Subcutaneous abdominal adipose tissue (tissue), 5 donors: ENCODE results near the gene C12orf57.

Experiments
- H3K27ac ChIP-seq: one replicate; pipeline ENCODE4 v1.7.0; 2013; ENCODE audit warnings: low read depth, mild to moderate bottlenecking, inconsistent platforms, low read length, moderate library complexity
- H3K27me3 ChIP-seq, 5 donors: one replicate each; pipeline ENCODE4 v1.7.0; 2013; ENCODE audit warnings: low read length in 5 of 5, inconsistent platforms in 1 of 5; ENCODE audit not compliant: control insufficient read depth in 5 of 5, insufficient read depth in 4 of 5
- H3K36me3 ChIP-seq, 5 donors: one replicate each; pipeline ENCODE4 v1.7.0; 2013; ENCODE audit warnings: low read length in 5 of 5; ENCODE audit not compliant: control insufficient read depth in 5 of 5, insufficient read depth in 5 of 5
- H3K4me1 ChIP-seq, 5 donors: one replicate each; pipeline ENCODE4 v1.7.0; 2013; ENCODE audit warnings: low read length in 5 of 5, mild to moderate bottlenecking in 3 of 5, moderate library complexity in 1 of 5; ENCODE audit not compliant: control insufficient read depth in 5 of 5, insufficient read depth in 5 of 5
- H3K4me3 ChIP-seq, 5 donors: one replicate each; pipeline ENCODE4 v1.7.0; 2013; ENCODE audit warnings: low read length in 5 of 5, low read depth in 1 of 5
- H3K9ac ChIP-seq, 5 donors: one replicate each; pipeline ENCODE4 v1.7.0; 2013; ENCODE audit warnings: low read length in 5 of 5, mild to moderate bottlenecking in 4 of 5, moderate library complexity in 3 of 5
- H3K9me3 ChIP-seq, 5 donors: one replicate each; pipeline ENCODE4 v1.7.0; 2013; ENCODE audit warnings: low read length in 5 of 5; ENCODE audit not compliant: control insufficient read depth in 5 of 5
- donor health status: healthy.
- donor health status: healthy.
- donor health status: healthy.
- donor health status: healthy.
- donor health status: healthy.

C12orf57 gene

GRCh38 chr12:6943722-6944380 lies at the start of gene C12orf57, which contains the start of gene RNU7-1:
TSS of gene C12orf57 (plus strand) at chr12:6944022. CDS start at chr12:6944122, 100 bp downstream.
TSS of gene RNU7-1 (plus strand) at chr12:6943816.
- Histone ChIP-seq H3K4me1 (peaks cover 10 to 58% (median 43%) of the 10 kb centered on the region in 5 donors), H3K27me3 (no peaks in the 10 kb centered on the region), H3K4me3 (peak within 1 kb of the TSS; percentile 68 to 91 (median 77)), H3K36me3 (peaks cover 0 to 40% (median 27%) of the 10 kb centered on the region in 5 donors), H3K27ac (peak within 1 kb of the TSS; percentile 94), H3K9ac (peak within 1 kb of the TSS; percentile 79 to 87 (median 84)), H3K9me3 (no peaks in the 10 kb centered on the region)

- no peaks in the 10 kb centered on the region for H3K36me3 ChIP-seq
- no peaks in the 10 kb centered on the region for H3K27me3 ChIP-seq
- peaks cover 0 to 13% (median 11%) of the 10 kb centered on the region in 5 donors for H3K4me1 ChIP-seq
- no peak overlapping the region for H3K27ac ChIP-seq
- H3K9ac ChIP-seq, result no peak overlapping the region
- no peaks in the 10 kb centered on the region for H3K9me3 ChIP-seq
- no peak overlapping the region for H3K4me3 ChIP-seq
Observed at GRCh38 chr12:6894321-6894720, 49.5 kb upstream of the C12orf57 start.

GRCh38 chr12:6896846-6897435 lies 46.9 kb upstream of the C12orf57 start:
- no peaks in the 10 kb centered on the region for H3K27me3 ChIP-seq
- peaks cover 0 to 8% (median under 1%) of the 10 kb centered on the region in 5 donors for H3K4me1 ChIP-seq
- H3K9ac ChIP-seq, result no peak overlapping the region
- H3K9me3 ChIP-seq, result no peaks in the 10 kb centered on the region
- no peak overlapping the region for H3K27ac ChIP-seq
- no peaks in the 10 kb centered on the region for H3K36me3 ChIP-seq
- no peak overlapping the region for H3K4me3 ChIP-seq

- Histone ChIP-seq H3K27me3 (no peaks in the 10 kb centered on the region), H3K9ac (no peak overlapping the region), H3K9me3 (no peaks in the 10 kb centered on the region), H3K4me1 (peaks cover 0 to 12% (median 7%) of the 10 kb centered on the region in 5 donors), H3K4me3 (no peak overlapping the region), H3K27ac (no peak overlapping the region), H3K36me3 (no peaks in the 10 kb centered on the region)
Observed at GRCh38 chr12:6899427-6899826, 44.4 kb upstream of the C12orf57 start.

GRCh38 chr12:6899837-6900519 lies 43.8 kb upstream of the C12orf57 start:
- Histone ChIP-seq H3K27me3 (no peaks in the 10 kb centered on the region), H3K27ac (no peak overlapping the region), H3K4me1 (peaks cover 0 to 16% (median 11%) of the 10 kb centered on the region in 5 donors), H3K9me3 (no peaks in the 10 kb centered on the region), H3K4me3 (no peak overlapping the region), H3K9ac (no peak overlapping the region), H3K36me3 (no peaks in the 10 kb centered on the region)

- Histone ChIP-seq H3K36me3 (peaks cover 0 to 13% (median 0%) of the 10 kb centered on the region in 5 donors), H3K9me3 (no peaks in the 10 kb centered on the region), H3K27ac (no peak overlapping the region), H3K4me3 (no peak overlapping the region), H3K4me1 (peaks cover 0 to 23% (median 15%) of the 10 kb centered on the region in 5 donors), H3K9ac (no peak overlapping the region), H3K27me3 (no peaks in the 10 kb centered on the region)
Observed at GRCh38 chr12:6902448-6902847, 41.4 kb upstream of the C12orf57 start.

GRCh38 chr12:6903722-6904121 lies 40.1 kb upstream of the C12orf57 start:
- peaks cover 0 to 19% (median 0%) of the 10 kb centered on the region in 5 donors for H3K36me3 ChIP-seq
- H3K27ac ChIP-seq, result no peak overlapping the region
- H3K27me3 ChIP-seq, result no peaks in the 10 kb centered on the region
- peaks cover 0 to 23% (median 15%) of the 10 kb centered on the region in 5 donors for H3K4me1 ChIP-seq
- no peaks in the 10 kb centered on the region for H3K9me3 ChIP-seq
- no peak overlapping the region for H3K4me3 ChIP-seq
- H3K9ac ChIP-seq, result no peak overlapping the region

- Histone ChIP-seq H3K4me1 (peaks cover 0 to 21% (median 15%) of the 10 kb centered on the region in 5 donors), H3K27me3 (no peaks in the 10 kb centered on the region), H3K9ac (peak within 1 kb of the TSS; percentile 19 to 94 (median 66)), H3K36me3 (peaks cover 0 to 19% (median 0%) of the 10 kb centered on the region in 5 donors), H3K9me3 (no peaks in the 10 kb centered on the region), H3K27ac (peak within 1 kb of the TSS; percentile 80), H3K4me3 (peak within 1 kb of the TSS; percentile 80 to 99 (median 92))
Observed at GRCh38 chr12:6904280-6905276, 39.2 kb upstream of the C12orf57 start, which contains the start of gene LRRC23. TSS of gene LRRC23 (plus strand) at chr12:6904822. CDS start at chr12:6905634, 812 bp downstream.

- H3K4me3 ChIP-seq, result peak overlapping the region; percentile 80 to 99 (median 92)
- peak overlapping the region; percentile 80 for H3K27ac ChIP-seq
- H3K4me1 ChIP-seq, result peaks cover 0 to 16% (median 14%) of the 10 kb centered on the region in 5 donors
- no peaks in the 10 kb centered on the region for H3K9me3 ChIP-seq
- H3K9ac ChIP-seq, result peak overlapping the region in 4 of 5 donors; percentile 47 to 94 (median 77)
- peaks cover 0 to 19% (median 0%) of the 10 kb centered on the region in 5 donors for H3K36me3 ChIP-seq
- H3K27me3 ChIP-seq, result no peaks in the 10 kb centered on the region
Observed at GRCh38 chr12:6905414-6906040, 38.3 kb upstream of the C12orf57 start.
